ENCODE measurements around the gene ZNF512B. TPM values are rescaled to one million over a fixed set of nuclear protein-coding genes. Genes with fewer than 3 reads are reported as not detected.

ZNF512B gene
- total and polyA plus RNA-seq, 2 experiments from 2014 or later: 6.1 to 28.8 TPM

DNA sequence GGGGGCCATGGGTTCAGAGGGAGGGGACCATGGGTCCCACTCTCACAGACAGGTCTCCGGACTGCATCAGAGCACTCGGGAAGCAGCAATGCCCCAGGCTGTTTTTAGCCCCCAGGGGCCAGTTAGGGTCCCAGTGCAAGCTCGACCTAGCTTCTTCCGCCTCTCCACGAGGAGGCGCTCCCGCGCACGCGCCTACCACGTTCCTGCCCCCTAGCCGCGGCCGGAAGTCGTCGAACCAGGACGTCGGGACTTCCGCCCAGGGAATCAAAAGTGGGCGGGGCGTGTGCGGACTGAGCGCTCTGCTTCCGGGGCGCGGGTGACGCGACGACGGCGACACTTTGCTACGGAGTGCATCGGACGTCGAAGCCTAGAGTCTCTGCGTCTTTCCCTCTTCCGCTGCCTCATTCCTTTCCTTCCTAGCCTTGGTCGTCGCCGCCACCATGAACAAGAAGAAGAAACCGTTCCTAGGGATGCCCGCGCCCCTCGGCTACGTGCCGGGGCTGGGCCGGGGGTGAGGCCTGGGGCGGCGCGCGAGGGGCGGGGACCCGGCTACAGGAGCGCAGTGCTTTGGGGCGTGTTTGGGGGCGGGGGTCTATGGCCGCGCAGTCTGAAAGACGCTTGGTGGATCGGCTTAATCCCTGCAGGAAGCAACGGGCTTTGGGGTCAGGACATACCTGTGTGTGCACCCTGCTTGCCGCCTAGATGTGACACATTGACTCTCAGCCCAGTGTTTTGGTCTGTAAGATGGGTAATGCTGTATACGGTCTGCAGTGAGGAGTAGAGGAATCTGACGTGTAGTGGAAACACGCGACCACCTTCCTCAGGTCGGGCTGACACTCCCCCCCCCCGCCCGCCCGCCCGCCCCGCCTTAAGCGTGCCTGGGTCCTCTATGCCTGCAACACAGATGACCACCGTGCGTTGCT lies 11.3 kb upstream of the ZNF512B start, which contains the start of gene PRPF6:
PRPF6 (plus strand) TSS at position 327 of the 923 bp plus-strand sequence; CDS start at position 441, 114 bp downstream.
- ATAC-seq: peak; percentile 79
- Histone ChIP-seq H3K4me1 (ENCODE audit: insufficient read depth) (peaks cover 18% of the 10 kb centered on the region), H3K27ac (ENCODE audit: low read depth) (peak within 1 kb of the TSS; percentile 88; the same call in 1 of the 2 replicates), H3F3A (replicated peaks; ENCODE audit: low read depth) (peaks cover 20% of the 10 kb centered on the region), H4K20me1 (replicated peaks; ENCODE audit: insufficient read depth) (peaks cover 13% of the 10 kb centered on the region), H3K9me2 (ENCODE audit: insufficient read depth) (no peaks in the 10 kb centered on the region), H2AFZ (peak within 1 kb of the TSS; percentile 93; the same call in 1 of the 2 replicates), H3K27me3 (ENCODE audit: insufficient read depth) (peaks cover 15% of the 10 kb centered on the region), H3K36me3 (ENCODE audit: insufficient read depth) (peaks cover 16% of the 10 kb centered on the region), H3K4me3 (peak within 1 kb of the TSS; percentile 98), H3K79me2 (replicated peaks; ENCODE audit: insufficient read depth) (peaks cover 29% of the 10 kb centered on the region), H3K4me2 (peak within 1 kb of the TSS; percentile 93)
- Mint-ChIP-seq H3K27ac (peak within 1 kb of the TSS; percentile 95), H3K4me1 (peaks cover 29% of the 10 kb centered on the region), H3K4me3 (peak within 1 kb of the TSS; percentile 96), H3K9me3 (no peaks in the 10 kb centered on the region; the same call in 2 of the 3 replicates), H3K36me3 (ENCODE audit: low read depth) (peaks cover 34% of the 10 kb centered on the region), H3K27me3 (ENCODE audit: insufficient read depth, low read depth, poor library complexity) (peaks cover 17% of the 10 kb centered on the region)
- peak; percentile 99 for DNase-seq (ENCODE audit: low spot score)
- TF ChIP-seq NANOG (IDR thresholded peaks at IDR 0.05; ENCODE audit: borderline replicate concordance) (no peak), EZH2 (IDR thresholded peaks at IDR 0.05; ENCODE audit: low read depth, unreplicated experiment) (no peak), ZNF331 (CRISPR knock-in tag; IDR thresholded peaks at IDR 0.05; ENCODE audit: low read depth) (no peak), EZH2phosphoT487 (IDR thresholded peaks at IDR 0.05; ENCODE audit: unreplicated experiment) (no peak), STAT1 (IDR thresholded peaks at IDR 0.05; ENCODE audit: unreplicated experiment) (no peak), CREB1 (CRISPR knock-in tag; IDR thresholded peaks at IDR 0.05; ENCODE audit: low read depth) (peak; percentile 96), JUNB (IDR thresholded peaks at IDR 0.05; ENCODE audit: unreplicated experiment) (no peak), POLR2AphosphoS5 (IDR thresholded peaks at IDR 0.05; ENCODE audit: low read depth) (peak; percentile 81), ZNF114 (CRISPR knock-in tag; IDR thresholded peaks at IDR 0.05) (no peak)
- TF ChIP-seq, protein P1, sequence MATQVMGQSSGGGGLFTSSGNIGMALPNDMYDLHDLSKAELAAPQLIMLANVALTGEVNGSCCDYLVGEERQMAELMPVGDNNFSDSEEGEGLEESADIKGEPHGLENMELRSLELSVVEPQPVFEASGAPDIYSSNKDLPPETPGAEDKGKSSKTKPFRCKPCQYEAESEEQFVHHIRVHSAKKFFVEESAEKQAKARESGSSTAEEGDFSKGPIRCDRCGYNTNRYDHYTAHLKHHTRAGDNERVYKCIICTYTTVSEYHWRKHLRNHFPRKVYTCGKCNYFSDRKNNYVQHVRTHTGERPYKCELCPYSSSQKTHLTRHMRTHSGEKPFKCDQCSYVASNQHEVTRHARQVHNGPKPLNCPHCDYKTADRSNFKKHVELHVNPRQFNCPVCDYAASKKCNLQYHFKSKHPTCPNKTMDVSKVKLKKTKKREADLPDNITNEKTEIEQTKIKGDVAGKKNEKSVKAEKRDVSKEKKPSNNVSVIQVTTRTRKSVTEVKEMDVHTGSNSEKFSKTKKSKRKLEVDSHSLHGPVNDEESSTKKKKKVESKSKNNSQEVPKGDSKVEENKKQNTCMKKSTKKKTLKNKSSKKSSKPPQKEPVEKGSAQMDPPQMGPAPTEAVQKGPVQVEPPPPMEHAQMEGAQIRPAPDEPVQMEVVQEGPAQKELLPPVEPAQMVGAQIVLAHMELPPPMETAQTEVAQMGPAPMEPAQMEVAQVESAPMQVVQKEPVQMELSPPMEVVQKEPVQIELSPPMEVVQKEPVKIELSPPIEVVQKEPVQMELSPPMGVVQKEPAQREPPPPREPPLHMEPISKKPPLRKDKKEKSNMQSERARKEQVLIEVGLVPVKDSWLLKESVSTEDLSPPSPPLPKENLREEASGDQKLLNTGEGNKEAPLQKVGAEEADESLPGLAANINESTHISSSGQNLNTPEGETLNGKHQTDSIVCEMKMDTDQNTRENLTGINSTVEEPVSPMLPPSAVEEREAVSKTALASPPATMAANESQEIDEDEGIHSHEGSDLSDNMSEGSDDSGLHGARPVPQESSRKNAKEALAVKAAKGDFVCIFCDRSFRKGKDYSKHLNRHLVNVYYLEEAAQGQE (IDR thresholded peaks at IDR 0.05; ENCODE audit: unreplicated experiment): no peak
- TF ChIP-seq, protein P2, sequence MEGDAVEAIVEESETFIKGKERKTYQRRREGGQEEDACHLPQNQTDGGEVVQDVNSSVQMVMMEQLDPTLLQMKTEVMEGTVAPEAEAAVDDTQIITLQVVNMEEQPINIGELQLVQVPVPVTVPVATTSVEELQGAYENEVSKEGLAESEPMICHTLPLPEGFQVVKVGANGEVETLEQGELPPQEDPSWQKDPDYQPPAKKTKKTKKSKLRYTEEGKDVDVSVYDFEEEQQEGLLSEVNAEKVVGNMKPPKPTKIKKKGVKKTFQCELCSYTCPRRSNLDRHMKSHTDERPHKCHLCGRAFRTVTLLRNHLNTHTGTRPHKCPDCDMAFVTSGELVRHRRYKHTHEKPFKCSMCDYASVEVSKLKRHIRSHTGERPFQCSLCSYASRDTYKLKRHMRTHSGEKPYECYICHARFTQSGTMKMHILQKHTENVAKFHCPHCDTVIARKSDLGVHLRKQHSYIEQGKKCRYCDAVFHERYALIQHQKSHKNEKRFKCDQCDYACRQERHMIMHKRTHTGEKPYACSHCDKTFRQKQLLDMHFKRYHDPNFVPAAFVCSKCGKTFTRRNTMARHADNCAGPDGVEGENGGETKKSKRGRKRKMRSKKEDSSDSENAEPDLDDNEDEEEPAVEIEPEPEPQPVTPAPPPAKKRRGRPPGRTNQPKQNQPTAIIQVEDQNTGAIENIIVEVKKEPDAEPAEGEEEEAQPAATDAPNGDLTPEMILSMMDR (conservative IDR thresholded peaks at IDR 0.05; ENCODE audit: low read depth in 2 of 2): peak; percentile 70 to 94
- TF ChIP-seq, protein P3, sequence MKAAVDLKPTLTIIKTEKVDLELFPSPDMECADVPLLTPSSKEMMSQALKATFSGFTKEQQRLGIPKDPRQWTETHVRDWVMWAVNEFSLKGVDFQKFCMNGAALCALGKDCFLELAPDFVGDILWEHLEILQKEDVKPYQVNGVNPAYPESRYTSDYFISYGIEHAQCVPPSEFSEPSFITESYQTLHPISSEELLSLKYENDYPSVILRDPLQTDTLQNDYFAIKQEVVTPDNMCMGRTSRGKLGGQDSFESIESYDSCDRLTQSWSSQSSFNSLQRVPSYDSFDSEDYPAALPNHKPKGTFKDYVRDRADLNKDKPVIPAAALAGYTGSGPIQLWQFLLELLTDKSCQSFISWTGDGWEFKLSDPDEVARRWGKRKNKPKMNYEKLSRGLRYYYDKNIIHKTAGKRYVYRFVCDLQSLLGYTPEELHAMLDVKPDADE (IDR thresholded peaks at IDR 0.05): peak; percentile 95
- TF ChIP-seq, protein P4, sequence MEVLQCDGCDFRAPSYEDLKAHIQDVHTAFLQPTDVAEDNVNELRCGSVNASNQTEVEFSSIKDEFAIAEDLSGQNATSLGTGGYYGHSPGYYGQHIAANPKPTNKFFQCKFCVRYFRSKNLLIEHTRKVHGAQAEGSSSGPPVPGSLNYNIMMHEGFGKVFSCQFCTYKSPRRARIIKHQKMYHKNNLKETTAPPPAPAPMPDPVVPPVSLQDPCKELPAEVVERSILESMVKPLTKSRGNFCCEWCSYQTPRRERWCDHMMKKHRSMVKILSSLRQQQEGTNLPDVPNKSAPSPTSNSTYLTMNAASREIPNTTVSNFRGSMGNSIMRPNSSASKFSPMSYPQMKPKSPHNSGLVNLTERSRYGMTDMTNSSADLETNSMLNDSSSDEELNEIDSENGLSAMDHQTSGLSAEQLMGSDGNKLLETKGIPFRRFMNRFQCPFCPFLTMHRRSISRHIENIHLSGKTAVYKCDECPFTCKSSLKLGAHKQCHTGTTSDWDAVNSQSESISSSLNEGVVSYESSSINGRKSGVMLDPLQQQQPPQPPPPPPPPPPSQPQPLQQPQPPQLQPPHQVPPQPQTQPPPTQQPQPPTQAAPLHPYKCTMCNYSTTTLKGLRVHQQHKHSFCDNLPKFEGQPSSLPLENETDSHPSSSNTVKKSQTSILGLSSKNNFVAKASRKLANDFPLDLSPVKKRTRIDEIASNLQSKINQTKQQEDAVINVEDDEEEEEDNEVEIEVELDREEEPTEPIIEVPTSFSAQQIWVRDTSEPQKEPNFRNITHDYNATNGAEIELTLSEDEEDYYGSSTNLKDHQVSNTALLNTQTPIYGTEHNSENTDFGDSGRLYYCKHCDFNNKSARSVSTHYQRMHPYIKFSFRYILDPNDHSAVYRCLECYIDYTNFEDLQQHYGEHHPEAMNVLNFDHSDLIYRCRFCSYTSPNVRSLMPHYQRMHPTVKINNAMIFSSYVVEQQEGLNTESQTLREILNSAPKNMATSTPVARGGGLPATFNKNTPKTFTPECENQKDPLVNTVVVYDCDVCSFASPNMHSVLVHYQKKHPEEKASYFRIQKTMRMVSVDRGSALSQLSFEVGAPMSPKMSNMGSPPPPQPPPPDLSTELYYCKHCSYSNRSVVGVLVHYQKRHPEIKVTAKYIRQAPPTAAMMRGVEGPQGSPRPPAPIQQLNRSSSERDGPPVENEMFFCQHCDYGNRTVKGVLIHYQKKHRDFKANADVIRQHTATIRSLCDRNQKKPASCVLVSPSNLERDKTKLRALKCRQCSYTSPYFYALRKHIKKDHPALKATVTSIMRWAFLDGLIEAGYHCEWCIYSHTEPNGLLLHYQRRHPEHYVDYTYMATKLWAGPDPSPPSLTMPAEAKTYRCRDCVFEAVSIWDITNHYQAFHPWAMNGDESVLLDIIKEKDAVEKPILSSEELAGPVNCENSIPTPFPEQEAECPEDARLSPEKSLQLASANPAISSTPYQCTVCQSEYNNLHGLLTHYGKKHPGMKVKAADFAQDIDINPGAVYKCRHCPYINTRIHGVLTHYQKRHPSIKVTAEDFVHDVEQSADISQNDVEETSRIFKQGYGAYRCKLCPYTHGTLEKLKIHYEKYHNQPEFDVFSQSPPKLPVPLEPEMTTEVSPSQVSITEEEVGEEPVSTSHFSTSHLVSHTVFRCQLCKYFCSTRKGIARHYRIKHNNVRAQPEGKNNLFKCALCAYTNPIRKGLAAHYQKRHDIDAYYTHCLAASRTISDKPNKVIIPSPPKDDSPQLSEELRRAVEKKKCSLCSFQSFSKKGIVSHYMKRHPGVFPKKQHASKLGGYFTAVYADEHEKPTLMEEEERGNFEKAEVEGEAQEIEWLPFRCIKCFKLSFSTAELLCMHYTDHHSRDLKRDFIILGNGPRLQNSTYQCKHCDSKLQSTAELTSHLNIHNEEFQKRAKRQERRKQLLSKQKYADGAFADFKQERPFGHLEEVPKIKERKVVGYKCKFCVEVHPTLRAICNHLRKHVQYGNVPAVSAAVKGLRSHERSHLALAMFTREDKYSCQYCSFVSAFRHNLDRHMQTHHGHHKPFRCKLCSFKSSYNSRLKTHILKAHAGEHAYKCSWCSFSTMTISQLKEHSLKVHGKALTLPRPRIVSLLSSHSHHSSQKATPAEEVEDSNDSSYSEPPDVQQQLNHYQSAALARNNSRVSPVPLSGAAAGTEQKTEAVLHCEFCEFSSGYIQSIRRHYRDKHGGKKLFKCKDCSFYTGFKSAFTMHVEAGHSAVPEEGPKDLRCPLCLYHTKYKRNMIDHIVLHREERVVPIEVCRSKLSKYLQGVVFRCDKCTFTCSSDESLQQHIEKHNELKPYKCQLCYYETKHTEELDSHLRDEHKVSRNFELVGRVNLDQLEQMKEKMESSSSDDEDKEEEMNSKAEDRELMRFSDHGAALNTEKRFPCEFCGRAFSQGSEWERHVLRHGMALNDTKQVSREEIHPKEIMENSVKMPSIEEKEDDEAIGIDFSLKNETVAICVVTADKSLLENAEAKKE (CRISPR knock-in tag; IDR thresholded peaks at IDR 0.05): no peak
